ENCODE measurements around the gene PFDN2. TPM values are rescaled to one million over a fixed set of nuclear protein-coding genes. Genes with fewer than 3 reads are reported as not detected.

PFDN2 gene
- total and polyA plus RNA-seq, 2 of the 4 experiments (the other 2 are of a cell fraction) = 62.4 to 179 TPM

GRCh38 chr1:161070761-161071160 is 47.1 kb downstream of the PFDN2 start:
- no peaks in the 10 kb centered on the region for H3K4me1 ChIP-seq (ENCODE audit: control insufficient read depth, insufficient read depth, low read length)
- CTCF ChIA-PET = interaction anchor here (0.7 to 1.8 kb wide), 2 partner anchors 14 to 27 kb away, joined by 3 to 7 read pairs; partner anchors contain the start of gene KLHDC9
- no CpG with 5 or more reads among the region's 4 CpGs for WGBS, 2 experiments (ENCODE audit: extremely low coverage in 2 of 2, insufficient read length in 1 of 2)

More at GRCh38 chr1:161070761-161071160, 47.1 kb downstream of the PFDN2 start:
- Histone ChIP-seq H3K23ac (ENCODE audit: low read depth, low read length) (no peak overlapping the region), H4K8ac (ENCODE audit: low read depth in 2 of 2, low read length in 2 of 2) (no peak overlapping the region), H3K79me1 (ENCODE audit: low read depth in 1 of 2, low read length in 2 of 2) (no peaks in the 10 kb centered on the region), H4K5ac (ENCODE audit: low read depth, low read length) (no peak overlapping the region), H3K18ac (ENCODE audit: low read depth, low read length) (no peak overlapping the region), H2AK9ac (replicated peaks; ENCODE audit: low read depth, low read length, poor library complexity) (no peak overlapping the region), H2BK15ac (ENCODE audit: low read depth, low read length) (no peak overlapping the region), H3K27ac (ENCODE audit: insufficient read depth, low read length) (no peak overlapping the region), H3K56ac (ENCODE audit: extremely low read depth, insufficient read depth, low read length) (no peak overlapping the region), H2AFZ (replicated peaks; ENCODE audit: low read length, poor library complexity) (no peak overlapping the region), H3K14ac (replicated peaks; ENCODE audit: low read depth, low read length) (no peak overlapping the region), H3K4ac (ENCODE audit: low read depth, low read length) (no peak overlapping the region), H3K4me2 (ENCODE audit: low read depth, low read length) (no peak overlapping the region), H4K91ac (ENCODE audit: insufficient read depth, low read depth, low read length) (no peak overlapping the region), H3K9ac (ENCODE audit: low read depth, low read length) (no peak overlapping the region), H3K36me3 (ENCODE audit: control insufficient read depth, insufficient read depth, low read length) (no peaks in the 10 kb centered on the region), H3K27me3 (ENCODE audit: control insufficient read depth, insufficient read depth, low read length) (no peaks in the 10 kb centered on the region; the same call in 1 of the 2 replicates), H3K4me3 (ENCODE audit: insufficient read depth, low read depth, low read length) (no peak overlapping the region), H2AK5ac (ENCODE audit: low read depth, low read length) (no peak overlapping the region), H2BK20ac (ENCODE audit: low read depth, low read length) (no peak overlapping the region), H4K20me1 (ENCODE audit: insufficient read depth, low read length) (no peaks in the 10 kb centered on the region; the same call in none of the 2 replicates), H3K9me3 (ENCODE audit: control insufficient read depth, insufficient read depth, low read length) (no peaks in the 10 kb centered on the region), H2BK120ac (ENCODE audit: low read depth, low read length) (no peak overlapping the region), H2BK5ac (ENCODE audit: low read depth, low read length, poor library complexity, severe bottlenecking) (no peak overlapping the region), H3K9me1 (ENCODE audit: insufficient read depth, low read length) (no peaks in the 10 kb centered on the region)
- intact Hi-C loops (cut with micrococcal nuclease) (no loop called here), in situ Hi-C loops (cut with MboI; ENCODE audit: low sequenced_read_pairs) (no loop called here), dilution Hi-C loops (cut with HindIII; ENCODE audit: low sequenced_read_pairs, unreplicated experiment) (no loop called here)
- DNase-seq = no peak
- ATAC-seq (ENCODE audit: low read depth) = peak; percentile 28; the same call in 1 of the 2 replicates
- POLR2A ChIA-PET (ENCODE audit: unreplicated experiment) = no interaction called here
- no TSS peak for BruUV-seq (replicated peaks)
- no peak for TF ChIP-seq RCOR1 (IDR thresholded peaks at IDR 0.05; ENCODE audit: insufficient replicate concordance, low read length)
- no peak for TF ChIP-seq BHLHE40 (IDR thresholded peaks at IDR 0.05; ENCODE audit: low read depth, low read length)
- no peak for TF ChIP-seq MAFK (IDR thresholded peaks at IDR 0.05; ENCODE audit: low read depth, low read length)
- TF ChIP-seq MAZ (IDR thresholded peaks at IDR 0.05; ENCODE audit: borderline replicate concordance, low read depth, low read length) = no peak
- no peak for TF ChIP-seq FOS (IDR thresholded peaks at IDR 0.05; ENCODE audit: low read depth, low read length)
- TF ChIP-seq MXI1 (IDR thresholded peaks at IDR 0.05; ENCODE audit: borderline replicate concordance, low read depth, low read length) = no peak
- no peak for TF ChIP-seq CTCF (conservative IDR thresholded peaks at IDR 0.05; ENCODE audit: low read depth, low read length)
- TF ChIP-seq RAD21 (IDR thresholded peaks at IDR 0.05; ENCODE audit: low read length) = no peak
- no peak for TF ChIP-seq RFX5 (IDR thresholded peaks at IDR 0.05; ENCODE audit: low read depth, low read length)
- TF ChIP-seq SMC3 (IDR thresholded peaks at IDR 0.05; ENCODE audit: low read depth, low read length) = no peak
- TF ChIP-seq POLR2A (IDR thresholded peaks at IDR 0.05; ENCODE audit: low read depth, low read length) = no peak
- no peak for TF ChIP-seq USF2 (IDR thresholded peaks at IDR 0.05; ENCODE audit: low read depth, low read length)
- no peak for TF ChIP-seq NFE2L2 (IDR thresholded peaks at IDR 0.05; ENCODE audit: low read depth, low read length)
- TF ChIP-seq CHD1 (IDR thresholded peaks at IDR 0.05; ENCODE audit: low read depth, low read length) = no peak
- no peak for TF ChIP-seq CEBPB (IDR thresholded peaks at IDR 0.05; ENCODE audit: low read depth, low read length)
- TF ChIP-seq ELK1 (IDR thresholded peaks at IDR 0.05; ENCODE audit: borderline replicate concordance, low read depth, low read length) = no peak
